Sigmoid colon (tissue), 7 donors: ENCODE data around the gene PFDN1. TPM values are rescaled to one million over a fixed set of nuclear protein-coding genes. Genes with fewer than 3 reads are reported as not detected.

Experiments
- DNase-seq: peaks from one replicate; pipeline ENCODE4 v3.0.0-alpha.2; 2019
- H3K27ac ChIP-seq, 4 donors: fragments of 200-600 bp; sonication (generic); one replicate each; pipeline ENCODE4 v1.5.1; 2016 to 2019; ENCODE audit warnings: mild to moderate bottlenecking in 1 of 4
- H3K27me3 ChIP-seq, 3 donors: fragments of 200-600 bp; sonication (generic); one replicate each; pipeline ENCODE4 v1.5.1; 2019; ENCODE audit warnings: mild to moderate bottlenecking in 1 of 3
- H3K36me3 ChIP-seq, 4 donors: fragments of 200-600 bp; sonication (generic); one replicate each; pipeline ENCODE4 v1.5.1; 2016 to 2019
- H3K4me1 ChIP-seq, 4 donors: fragments of 200-600 bp; sonication (generic); one replicate each; pipeline ENCODE4 v1.5.1; 2017 to 2019
- H3K4me3 ChIP-seq, 4 donors: fragments of 200-600 bp; sonication (generic); one replicate each; pipeline ENCODE4 v1.5.1; 2017 to 2019; ENCODE audit warnings: mild to moderate bottlenecking in 2 of 4, moderate library complexity in 1 of 4
- H3K9me3 ChIP-seq, 4 donors: fragments of 200-600 bp in 3 of 4; sonication (generic) in 3 of 4; one replicate each; pipeline versions ENCODE4 v1.5.1 to v1.6.1; 2013 to 2019
- CTCF ChIP-seq, 4 experiments: fragments of 450-650 bp in 3 of 4; fragments of 200-600 bp in 1 of 4; IDR thresholded peaks; one replicate each; pipeline ENCODE4 v1.5.1; 2016 to 2019; ENCODE audit warnings: antibody characterized with exemption in 4 of 4, mild to moderate bottlenecking in 3 of 4, moderate library complexity in 2 of 4
- EP300 ChIP-seq, 4 donors: sonication (generic); formaldehyde crosslinking; IDR thresholded peaks; one replicate each; pipeline ENCODE4 v1.6.1; 2017; ENCODE audit warnings: antibody characterized with exemption in 4 of 4
- POLR2A ChIP-seq, 2 donors: fragments of 450-650 bp; IDR thresholded peaks; one replicate each; pipeline ENCODE4 v1.6.1; 2016; ENCODE audit warnings: antibody characterized with exemption in 2 of 2, mild to moderate bottlenecking in 2 of 2, moderate library complexity in 2 of 2
- POLR2AphosphoS5 ChIP-seq, 4 donors: sonication (generic); formaldehyde crosslinking; IDR thresholded peaks; one replicate each; pipeline ENCODE4 v1.6.1; 2017; ENCODE audit warnings: antibody characterized with exemption in 4 of 4
- WGBS, 2 donors: extraction: QIAGEN DNeasy Blood & Tissue Kit; methylation state at CpG; one replicate each; pipeline ENCODE4 v1.1.7; 2013; 5-methylcytosine and 5-hydroxymethylcytosine counted together
- intact Hi-C: fragments of 100-400 bp; cut with DNase I; formaldehyde crosslinking; loops from one replicate; pipeline ENCODE4 v1.15.1; 2023
- polyA plus RNA-seq, 3 donors: library from polyadenylated mRNA; stranded (reverse); fragments of 200-250 nt; gene quantifications; one replicate each; pipeline ENCODE4 v1.2.3, GENCODE V29; 2013
- total RNA-seq, 4 donors: library from RNA; depleted of rRNA; stranded (reverse); fragments of >200 nt; gene quantifications; one replicate each; pipeline ENCODE4 v1.1.0, GENCODE V29; 2016
- donor health status: healthy with polysubstance abuse.
- donor health status: Bipolar disorder and iron deficiency.
- donor health status: healthy.

The PFDN1 gene
- total and polyA plus RNA-seq, 7 donors = 61.8 to 159 (median 88.2) TPM

- 94 to 97% methylated on average over 4 of the region's 4 CpGs for WGBS, 2 donors
- DNase-seq = no peak
- TF ChIP-seq CTCF (IDR thresholded peaks at IDR 0.05) = no peak
- no peak for TF ChIP-seq POLR2A (IDR thresholded peaks at IDR 0.05)
- TF ChIP-seq POLR2AphosphoS5 (IDR thresholded peaks at IDR 0.05) = no peak
- no peak for TF ChIP-seq EP300 (IDR thresholded peaks at IDR 0.05)
- H3K27ac ChIP-seq = no peak overlapping the region
- no peaks in the 10 kb centered on the region for H3K27me3 ChIP-seq
- no peaks in the 10 kb centered on the region for H3K9me3 ChIP-seq
- no peaks in the 10 kb centered on the region for H3K36me3 ChIP-seq
- H3K4me3 ChIP-seq = no peak overlapping the region
- intact Hi-C loops = no loop called here
- H3K4me1 ChIP-seq = peaks cover 0 to 30% (median 26%) of the 10 kb centered on the region in 4 donors
These were observed 44.0 kb downstream of the PFDN1 start for GRCh38 chr5:140258873-140259272.

GRCh38 chr5:140258016-140258415 lies 44.9 kb downstream of the PFDN1 start:
- WGBS, 2 donors = 83 to 86% methylated on average over 3 of the region's 3 CpGs
- no peak for DNase-seq
- Histone ChIP-seq H3K9me3 (no peaks in the 10 kb centered on the region), H3K4me3 (no peak overlapping the region), H3K4me1 (peaks cover 0 to 34% (median 25%) of the 10 kb centered on the region in 4 donors), H3K36me3 (no peaks in the 10 kb centered on the region), H3K27me3 (no peaks in the 10 kb centered on the region), H3K27ac (no peak overlapping the region)
- intact Hi-C loops = no loop called here
- no peak for TF ChIP-seq CTCF (IDR thresholded peaks at IDR 0.05)
- no peak for TF ChIP-seq POLR2A (IDR thresholded peaks at IDR 0.05)
- no peak for TF ChIP-seq EP300 (IDR thresholded peaks at IDR 0.05)
- no peak for TF ChIP-seq POLR2AphosphoS5 (IDR thresholded peaks at IDR 0.05)

- peaks cover 0 to 24% (median 14%) of the 10 kb centered on the region in 4 donors for H3K4me1 ChIP-seq
- H3K4me3 ChIP-seq = no peak overlapping the region
- no peaks in the 10 kb centered on the region for H3K36me3 ChIP-seq
- intact Hi-C loops = no loop called here
- DNase-seq = no peak
- no peak overlapping the region for H3K27ac ChIP-seq
- no peak for TF ChIP-seq POLR2AphosphoS5 (IDR thresholded peaks at IDR 0.05)
- no peak for TF ChIP-seq CTCF (IDR thresholded peaks at IDR 0.05)
- TF ChIP-seq EP300 (IDR thresholded peaks at IDR 0.05) = no peak
- TF ChIP-seq POLR2A (IDR thresholded peaks at IDR 0.05) = no peak
- WGBS, 2 donors = 94 to 95% methylated on average over 6 of the region's 6 CpGs
- no peaks in the 10 kb centered on the region for H3K27me3 ChIP-seq
- H3K9me3 ChIP-seq = no peaks in the 10 kb centered on the region
These were observed 46.2 kb downstream of the PFDN1 start for GRCh38 chr5:140256726-140257125.

- H3K36me3 ChIP-seq = no peaks in the 10 kb centered on the region
- H3K4me3 ChIP-seq = no peak overlapping the region
- peaks cover 0 to 13% (median 7%) of the 10 kb centered on the region in 4 donors for H3K4me1 ChIP-seq
- no peak for DNase-seq
- no peaks in the 10 kb centered on the region for H3K27me3 ChIP-seq
- WGBS, 2 donors = 91% methylated on average over 4 of the region's 4 CpGs
- TF ChIP-seq POLR2AphosphoS5 (IDR thresholded peaks at IDR 0.05) = no peak
- TF ChIP-seq EP300 (IDR thresholded peaks at IDR 0.05) = no peak
- TF ChIP-seq CTCF (IDR thresholded peaks at IDR 0.05) = no peak
- intact Hi-C loops = no loop called here
- no peaks in the 10 kb centered on the region for H3K9me3 ChIP-seq
- no peak overlapping the region for H3K27ac ChIP-seq
These were observed 47.3 kb downstream of the PFDN1 start for GRCh38 chr5:140255460-140256157.

GRCh38 chr5:140253985-140254384 lies 48.9 kb downstream of the PFDN1 start:
- no peak for DNase-seq
- WGBS, 2 donors = 9 to 45% methylated on average over 4 of the region's 4 CpGs
- intact Hi-C loops = no loop called here
- no peaks in the 10 kb centered on the region for H3K9me3 ChIP-seq
- H3K36me3 ChIP-seq = peaks cover 0 to 11% (median 0%) of the 10 kb centered on the region in 4 donors
- H3K27me3 ChIP-seq = no peaks in the 10 kb centered on the region
- H3K4me3 ChIP-seq = no peak overlapping the region
- peaks cover 0 to 13% (median 6%) of the 10 kb centered on the region in 4 donors for H3K4me1 ChIP-seq
- TF ChIP-seq CTCF (IDR thresholded peaks at IDR 0.05) = no peak
- TF ChIP-seq POLR2AphosphoS5 (IDR thresholded peaks at IDR 0.05) = no peak
- no peak for TF ChIP-seq EP300 (IDR thresholded peaks at IDR 0.05)
- no peak for TF ChIP-seq POLR2A (IDR thresholded peaks at IDR 0.05)
- H3K27ac ChIP-seq = no peak overlapping the region
